ENCODE measurements around the gene SNUPN. TPM values are rescaled to one million over a fixed set of nuclear protein-coding genes. Genes with fewer than 3 reads are reported as not detected.

The SNUPN gene
- total RNA-seq, 4 donors from 2014 or later, result 14.2 to 18.3 (median 15.9) TPM

GRCh38 chr15:75655931-75656330 lies 30.4 kb upstream of the SNUPN start:
- TF ChIP-seq CTCF (IDR thresholded peaks at IDR 0.05 in 4 of 5, conservative IDR thresholded peaks at IDR 0.05 in 1 of 5) (no peak), POLR2A (IDR thresholded peaks at IDR 0.05) (no peak)
- no peaks in the 10 kb centered on the region for H3K36me3 ChIP-seq
- no peaks in the 10 kb centered on the region for H3K9me3 ChIP-seq
- ATAC-seq (no peak), DNase-seq (no peak)
- no peaks in the 10 kb centered on the region for H3K27me3 ChIP-seq
- intact Hi-C loops (cut with DNase I; ENCODE audit: low total_unique reads) (no loop called here), in situ Hi-C loops (cut with MboI; ENCODE audit: low sequenced_read_pairs in 4 of 4) (no loop called here)
- no peak overlapping the region for H3K4me3 ChIP-seq
- H3K27ac ChIP-seq, result no peak overlapping the region
- peaks cover 17 to 28% of the 10 kb centered on the region in 2 donors for H3K4me1 ChIP-seq

- H3K4me3 ChIP-seq, result no peak overlapping the region
- DNase-seq (no peak), ATAC-seq (no peak)
- H3K27ac ChIP-seq, result no peak overlapping the region
- no peaks in the 10 kb centered on the region for H3K36me3 ChIP-seq
- no peak for TF ChIP-seq POLR2A (IDR thresholded peaks at IDR 0.05)
- TF ChIP-seq CTCF (IDR thresholded peaks at IDR 0.05 in 4 of 5, conservative IDR thresholded peaks at IDR 0.05 in 1 of 5), result no peak
- intact Hi-C loops (cut with DNase I; ENCODE audit: low total_unique reads), result no loop called here
- H3K4me1 ChIP-seq, result peaks cover 15 to 29% of the 10 kb centered on the region in 2 donors
- in situ Hi-C loops (cut with MboI; ENCODE audit: low sequenced_read_pairs in 4 of 4), result no loop called here
- no peaks in the 10 kb centered on the region for H3K9me3 ChIP-seq
- H3K27me3 ChIP-seq, result no peaks in the 10 kb centered on the region
Observed at GRCh38 chr15:75654201-75654907, 28.8 kb upstream of the SNUPN start.

- TF ChIP-seq CTCF (IDR thresholded peaks at IDR 0.05 in 4 of 5, conservative IDR thresholded peaks at IDR 0.05 in 1 of 5), result no peak
- no peak for TF ChIP-seq POLR2A (IDR thresholded peaks at IDR 0.05)
- Histone ChIP-seq H3K4me1 (peaks cover 17 to 25% of the 10 kb centered on the region in 2 donors), H3K27me3 (no peaks in the 10 kb centered on the region), H3K36me3 (no peaks in the 10 kb centered on the region), H3K27ac (peak overlapping the region in 3 of 4 donors; percentile 54 to 87 (median 80)), H3K9me3 (no peaks in the 10 kb centered on the region), H3K4me3 (no peak overlapping the region)
- ATAC-seq (no peak), DNase-seq (no peak)
- intact Hi-C loops (cut with DNase I; ENCODE audit: low total_unique reads), result no loop called here
- in situ Hi-C loops (cut with MboI; ENCODE audit: low sequenced_read_pairs in 4 of 4), result no loop called here
Observed at GRCh38 chr15:75653347-75653913, 27.9 kb upstream of the SNUPN start.

- in situ Hi-C loops (cut with MboI; ENCODE audit: low sequenced_read_pairs in 4 of 4) (no loop called here), intact Hi-C loops (cut with DNase I; ENCODE audit: low total_unique reads) (no loop called here)
- Histone ChIP-seq H3K27me3 (no peaks in the 10 kb centered on the region), H3K4me1 (peaks cover 18 to 25% of the 10 kb centered on the region in 2 donors), H3K27ac (peak overlapping the region; percentile 12 to 87 (median 67)), H3K4me3 (peak overlapping the region in 3 of 4 donors; percentile 18 to 74 (median 22)), H3K9me3 (no peaks in the 10 kb centered on the region), H3K36me3 (no peaks in the 10 kb centered on the region)
- DNase-seq (no peak), ATAC-seq (no peak)
- TF ChIP-seq CTCF (IDR thresholded peaks at IDR 0.05 in 4 of 5, conservative IDR thresholded peaks at IDR 0.05 in 1 of 5) (no peak), POLR2A (IDR thresholded peaks at IDR 0.05) (no peak)
Observed at GRCh38 chr15:75651810-75652543, 26.5 kb upstream of the SNUPN start.

Measured in gastrocnemius medialis (tissue), 4 donors.